GM18907 (cell line): ENCODE data around the gene CACNG5.

Experiments used
- ATAC-seq: cut with Tn5 transposase; IDR thresholded peaks from one replicate; pipeline ENCODE4 v1.9.1; 2021; ENCODE audit warnings: mild to moderate bottlenecking, moderate library complexity; ENCODE audit not compliant: unreplicated experiment

Gene CACNG5

DNA sequence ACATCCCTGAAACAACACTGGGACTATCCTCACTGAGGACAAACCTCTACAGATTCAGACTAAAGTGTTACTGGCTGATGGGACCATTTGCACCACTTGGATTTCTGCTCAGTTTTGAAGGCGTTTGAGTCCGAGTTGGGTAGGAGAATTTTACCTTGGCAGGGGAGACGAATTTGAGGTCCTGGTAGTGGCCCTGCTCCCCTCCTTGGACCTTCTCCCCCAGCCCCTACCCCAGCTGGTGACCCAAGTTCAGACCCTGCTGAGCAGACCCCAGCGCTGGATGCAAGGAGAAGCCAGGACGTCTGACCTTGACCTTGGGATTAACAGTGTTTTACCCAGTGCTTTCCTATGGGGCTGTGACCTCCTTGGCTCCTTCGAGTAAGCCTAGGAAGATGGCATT lies 13.6 kb downstream of the CACNG5 start:
- ATAC-seq = no peak

- no peak for ATAC-seq
Observed at GRCh38 chr17:66849032-66849655, 14.2 kb downstream of the CACNG5 start.

- ATAC-seq = no peak
Observed at GRCh38 chr17:66849851-66850580, 15.1 kb downstream of the CACNG5 start.

DNA sequence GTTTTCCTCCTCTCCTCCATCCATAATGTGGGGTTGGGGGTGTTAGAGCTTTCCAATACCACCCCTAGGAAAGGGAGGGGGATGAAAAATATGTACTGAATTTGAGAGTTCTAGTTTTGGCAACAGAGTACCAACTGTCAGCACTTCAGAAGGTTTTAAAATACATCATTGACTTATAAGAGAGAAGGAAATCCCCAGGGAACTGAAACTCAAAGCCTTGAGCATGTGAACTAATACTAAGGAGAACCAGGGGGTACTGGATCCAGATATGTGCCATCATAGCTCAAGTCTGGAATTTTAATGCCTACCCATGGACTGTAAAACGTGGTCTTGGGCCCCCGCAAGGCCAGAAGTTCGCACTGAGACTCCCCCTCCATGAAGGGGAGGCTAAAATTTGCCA lies 15.8 kb downstream of the CACNG5 start:
- no peak for ATAC-seq

- no peak for ATAC-seq
Observed at GRCh38 chr17:66855204-66855603, 20.3 kb downstream of the CACNG5 start.

DNA sequence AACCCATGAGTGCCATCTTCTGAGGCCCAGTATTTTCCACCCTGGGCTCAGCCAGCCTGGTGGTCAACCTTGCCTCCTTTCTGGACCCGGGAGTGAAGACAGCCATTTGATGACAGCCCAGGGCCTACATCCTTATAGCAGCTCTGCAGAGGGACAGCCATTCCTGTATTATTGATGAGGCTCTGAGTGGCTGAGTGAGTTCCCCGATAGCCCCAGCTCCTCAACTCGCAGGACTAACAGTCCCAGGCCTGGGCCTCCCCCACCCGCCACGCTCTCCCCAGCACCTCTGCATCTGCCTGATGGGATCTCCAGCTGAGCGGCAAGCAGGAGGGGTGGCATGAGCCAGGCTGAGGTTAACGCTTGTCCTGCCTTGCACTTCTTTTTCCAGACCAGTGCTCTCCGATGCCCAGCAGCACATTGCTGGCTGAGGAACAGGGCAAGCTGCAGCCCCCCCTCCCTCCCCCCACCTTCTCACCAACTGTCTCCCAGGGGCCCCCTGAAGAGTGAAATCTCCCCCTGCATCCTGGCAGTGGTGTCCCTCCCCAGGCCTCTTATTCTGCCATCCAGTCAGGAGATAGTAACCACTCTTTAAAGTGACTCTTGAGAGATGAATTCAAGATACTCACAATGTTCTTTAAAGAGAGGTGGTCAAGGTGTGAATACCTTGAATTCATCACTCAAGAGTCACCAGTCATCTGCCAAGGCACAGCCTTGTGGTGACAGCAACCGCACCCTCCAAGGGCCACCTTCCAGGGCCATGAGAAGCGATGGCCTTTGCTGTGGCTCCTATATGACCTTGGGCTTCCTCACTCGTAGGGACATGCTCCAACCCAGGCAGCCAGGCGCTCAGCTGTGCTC lies 23.5 kb downstream of the CACNG5 start:
- ATAC-seq = no peak

DNA sequence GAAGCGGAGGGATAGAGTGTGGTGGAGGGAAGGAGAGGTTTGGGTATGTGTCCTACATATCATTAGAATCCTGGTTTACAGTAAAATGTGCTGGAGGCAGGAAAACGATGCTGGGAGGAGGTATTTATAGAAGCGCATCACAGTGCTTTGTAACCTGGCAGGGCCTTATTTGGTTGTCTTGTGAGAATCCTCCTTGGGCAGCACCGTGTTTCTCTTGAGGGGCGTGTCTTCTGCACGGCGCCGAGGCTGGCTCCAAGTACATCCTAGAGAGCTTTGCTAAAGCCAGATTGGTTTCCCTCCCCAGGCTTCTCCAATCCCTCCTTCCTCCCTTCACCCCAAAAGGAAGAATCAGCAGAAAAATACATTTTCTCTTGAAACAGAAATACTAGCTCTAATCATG lies 24.4 kb downstream of the CACNG5 start:
- ATAC-seq = no peak

GRCh38 chr17:66860204-66860603 lies 25.3 kb downstream of the CACNG5 start:
- no peak for ATAC-seq

- no peak for ATAC-seq
Observed at GRCh38 chr17:66863820-66864219, 28.9 kb downstream of the CACNG5 start.

DNA sequence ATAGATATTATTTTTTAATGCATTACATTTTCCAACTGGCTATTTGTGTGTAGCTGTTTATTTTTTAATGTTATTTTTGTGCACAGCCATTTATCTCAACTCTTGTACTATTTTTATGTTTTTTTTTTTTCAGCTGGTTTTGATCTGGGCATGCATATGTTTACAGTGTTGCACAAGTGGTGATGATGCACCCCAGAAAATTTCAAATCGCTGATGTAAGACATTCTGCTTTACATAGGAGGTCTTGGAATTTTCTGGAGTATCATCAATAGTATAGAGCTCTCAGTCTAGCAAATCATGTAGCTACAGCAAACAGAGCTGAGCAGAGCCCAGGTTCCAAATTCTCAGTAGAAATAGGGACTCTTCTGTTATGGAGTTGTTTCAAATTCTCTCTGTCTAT lies 30.2 kb downstream of the CACNG5 start:
- no peak for ATAC-seq

GRCh38 chr17:66873962-66874361 lies 39.0 kb downstream of the CACNG5 start:
- no peak for ATAC-seq

GRCh38 chr17:66884931-66885330 lies 50.0 kb downstream of the CACNG5 start:
- ATAC-seq = no peak

DNA sequence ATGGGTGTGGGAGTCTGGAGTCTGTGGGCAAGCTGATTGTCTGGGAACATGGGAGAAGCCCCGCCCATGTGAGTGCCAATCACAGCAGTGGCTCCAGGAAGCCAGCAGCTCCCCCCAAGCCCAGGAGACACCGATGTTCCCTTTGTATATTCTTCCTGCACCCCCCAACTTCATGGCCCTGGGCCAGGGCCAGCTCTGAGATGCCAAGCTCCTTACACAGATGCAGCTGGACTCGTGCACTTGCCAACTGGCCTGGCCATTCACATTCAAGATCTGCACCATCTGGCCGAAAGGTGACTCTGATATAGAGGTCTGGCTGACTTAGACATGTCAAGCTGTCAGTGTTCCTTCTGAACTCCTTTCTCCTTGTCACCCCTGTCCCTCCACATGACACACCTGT lies 50.5 kb downstream of the CACNG5 start:
- ATAC-seq = no peak

DNA sequence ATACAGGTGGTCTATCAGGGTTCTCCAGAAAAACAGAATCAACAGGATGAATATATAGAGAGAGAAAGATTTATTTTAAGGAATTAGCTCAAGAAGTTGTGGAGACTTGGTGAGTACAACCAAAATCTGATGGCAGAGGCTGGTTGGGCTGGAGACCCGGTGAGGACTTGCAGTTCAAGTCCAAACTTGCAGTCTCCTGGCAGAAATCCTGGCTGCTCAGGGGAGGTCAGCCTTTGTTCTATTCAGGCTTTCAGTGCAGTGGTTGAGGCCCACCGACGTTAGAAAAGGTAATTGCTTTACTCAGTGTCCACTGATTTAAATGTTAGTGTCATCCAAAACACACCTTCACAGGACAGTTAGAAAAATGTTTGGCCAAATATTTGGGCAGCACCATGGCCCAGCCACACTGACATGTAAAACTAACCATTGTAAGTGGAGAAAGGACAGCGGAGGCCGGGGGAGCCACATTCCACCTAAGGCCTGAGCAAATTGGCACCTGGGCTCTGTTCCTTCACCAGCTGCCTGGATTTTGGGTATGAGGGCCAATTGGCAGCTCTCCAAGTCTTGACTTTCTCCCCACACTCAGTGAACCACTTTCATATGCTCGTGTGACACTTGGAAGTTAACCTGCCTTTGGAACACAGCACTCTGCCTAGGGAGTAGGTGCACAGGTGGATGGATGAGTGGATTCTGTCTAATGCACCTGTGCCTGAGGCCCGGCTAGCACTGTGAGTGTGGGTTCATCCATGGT lies 54.7 kb downstream of the CACNG5 start:
- ATAC-seq = no peak

DNA sequence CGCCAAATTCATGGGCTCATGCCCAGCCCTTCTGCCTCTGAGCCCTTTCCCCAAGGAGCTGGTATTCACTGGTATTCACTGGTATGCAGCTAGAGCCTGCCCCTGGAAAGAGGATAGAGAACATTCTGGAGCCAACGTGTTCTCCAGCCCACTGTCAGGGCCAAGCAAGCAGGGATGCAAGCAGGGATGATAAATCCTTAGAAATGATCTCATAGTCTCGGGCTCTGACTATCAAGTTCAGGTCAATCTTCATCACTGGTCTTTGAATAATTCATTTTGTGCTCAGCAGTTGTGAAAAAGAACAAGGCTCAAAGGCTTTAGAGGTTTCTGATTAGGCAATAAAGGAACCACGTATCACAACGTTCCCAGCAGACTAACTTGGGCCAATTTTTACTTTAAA lies 57.3 kb downstream of the CACNG5 start:
- no peak for ATAC-seq

GRCh38 chr17:66893382-66893781 lies 58.5 kb downstream of the CACNG5 start:
- ATAC-seq = no peak

DNA sequence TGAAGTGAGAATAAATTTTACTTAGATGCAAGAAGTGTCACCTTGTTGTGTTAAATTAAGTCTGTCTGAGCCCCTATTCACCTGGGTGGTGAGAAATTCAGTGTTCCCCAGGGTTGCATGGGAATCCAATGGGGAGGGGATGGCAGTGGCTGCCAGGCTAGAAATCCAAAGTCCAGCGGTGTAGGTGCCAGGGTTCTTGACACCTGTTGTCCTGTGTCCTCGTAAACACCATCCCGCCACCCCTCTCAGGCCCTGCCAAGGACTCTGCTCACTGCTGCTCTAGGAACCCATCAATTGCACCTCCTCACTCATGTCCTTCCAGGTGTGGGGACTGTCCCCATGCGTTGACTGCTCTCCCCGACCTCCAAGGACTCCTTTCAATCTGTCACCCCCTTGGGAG lies 58.9 kb downstream of the CACNG5 start:
- no peak for ATAC-seq

DNA sequence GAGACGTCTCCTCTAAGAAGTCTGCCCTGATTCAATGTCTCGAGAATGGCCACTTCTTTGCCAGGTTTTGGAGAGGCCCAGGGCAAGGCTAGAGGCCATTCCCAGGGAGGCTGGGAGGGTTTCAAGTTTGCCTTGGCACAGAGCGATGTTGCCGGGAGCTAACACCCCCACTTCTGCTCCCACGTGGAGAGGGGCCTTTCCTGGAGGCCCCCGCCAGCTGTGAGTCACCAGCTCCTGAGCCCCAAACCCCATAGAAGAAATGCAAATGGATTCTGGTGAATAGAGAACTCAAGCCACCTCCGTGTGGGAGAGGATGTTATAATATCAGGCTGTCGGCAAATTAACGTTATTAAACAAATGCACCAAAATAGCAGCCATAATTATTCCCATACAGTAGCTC lies 62.2 kb downstream of the CACNG5 start:
- no peak for ATAC-seq

- no peak for ATAC-seq
Observed at GRCh38 chr17:66898536-66898935, 63.6 kb downstream of the CACNG5 start.

- ATAC-seq = no peak
Observed at GRCh38 chr17:66900126-66901010, 65.5 kb downstream of the CACNG5 start.
